GM23338 (cell line): Measurements from ENCODE around the gene CES5A. TPM values are rescaled to one million over a fixed set of nuclear protein-coding genes. Genes with fewer than 3 reads are reported as not detected.

Source experiments
- ATAC-seq: fragments of 200-7000 bp; cut with Tn5 transposase; 3 replicates; pipeline ENCODE4 v1.9.1; 2020
- DNase-seq: peaks from one replicate; pipeline ENCODE4 v3.0.0-alpha.2; 2015; ENCODE audit warnings: low spot score
- H2AFZ ChIP-seq: fragments of 200-600 bp; sonication (generic); 2 replicates; pipeline ENCODE4 v1.8.0; 2016; ENCODE audit warnings: antibody characterized with exemption, mild to moderate bottlenecking, moderate library complexity
- H3F3A ChIP-seq: fragments of 200-600 bp; sonication (generic); replicated peaks from 2 replicates; pipeline ENCODE4 v1.8.0; 2017; ENCODE audit warnings: antibody characterized with exemption, mixed run types, low read depth
- H3K27ac ChIP-seq: fragments of 200-600 bp; sonication (generic); 2 replicates; pipeline ENCODE4 v1.6.1; 2016; ENCODE audit warnings: low read depth
- H3K27me3 ChIP-seq: fragments of 200-600 bp; sonication (generic); 2 replicates; pipeline ENCODE4 v1.8.0; 2016; ENCODE audit warnings: mild to moderate bottlenecking, mixed run types, moderate library complexity; ENCODE audit not compliant: insufficient read depth
- H3K36me3 ChIP-seq: fragments of 200-600 bp; sonication (generic); 2 replicates; pipeline ENCODE4 v1.8.0; 2016; ENCODE audit warnings: mild to moderate bottlenecking; ENCODE audit not compliant: insufficient read depth
- H3K4me1 ChIP-seq: fragments of 200-600 bp; sonication (generic); 2 replicates; pipeline ENCODE4 v1.8.0; 2016; ENCODE audit warnings: mild to moderate bottlenecking, moderate library complexity; ENCODE audit not compliant: insufficient read depth
- H3K4me2 ChIP-seq: fragments of 200-600 bp; sonication (generic); 2 replicates; pipeline ENCODE4 v1.7.1; 2017; ENCODE audit warnings: mixed run types
- H3K4me3 ChIP-seq: fragments of 200-600 bp; sonication (generic); 2 replicates; pipeline ENCODE4 v1.6.1; 2016; ENCODE audit warnings: mixed run types
- H3K79me2 ChIP-seq: fragments of 200-600 bp; sonication (generic); replicated peaks from 2 replicates; pipeline ENCODE4 v1.8.0; 2017; ENCODE audit warnings: mild to moderate bottlenecking; ENCODE audit not compliant: insufficient read depth
- H3K9me2 ChIP-seq: fragments of 200-600 bp; sonication (generic); 2 replicates; pipeline ENCODE4 v1.8.0; 2017; ENCODE audit not compliant: insufficient read depth
- H4K20me1 ChIP-seq: fragments of 200-600 bp; sonication (generic); replicated peaks from 2 replicates; pipeline ENCODE4 v1.8.0; 2017; ENCODE audit warnings: mild to moderate bottlenecking; ENCODE audit not compliant: insufficient read depth
- H3K27ac Mint-ChIP-seq: 2 replicates; pipeline ENCODE4 v1.8.0; 2020; ENCODE audit warnings: inconsistent platforms, mild to moderate bottlenecking, moderate library complexity, mixed read lengths
- H3K27me3 Mint-ChIP-seq: 3 replicates; pipeline ENCODE4 v1.8.0; 2022; ENCODE audit warnings: low read depth, mild to moderate bottlenecking, moderate library complexity, mixed read lengths, inconsistent platforms; ENCODE audit not compliant: insufficient read depth, poor library complexity
- H3K36me3 Mint-ChIP-seq: 3 replicates; pipeline ENCODE4 v1.8.0; 2021; ENCODE audit warnings: low read depth, mild to moderate bottlenecking, inconsistent platforms, moderate library complexity, mixed read lengths
- H3K4me1 Mint-ChIP-seq: 3 replicates; pipeline ENCODE4 v1.8.0; 2020; ENCODE audit warnings: mild to moderate bottlenecking, inconsistent platforms, mixed read lengths
- H3K4me3 Mint-ChIP-seq: 3 replicates; pipeline ENCODE4 v1.8.0; 2021; ENCODE audit warnings: moderate library complexity, mild to moderate bottlenecking, inconsistent platforms, mixed read lengths
- H3K9me3 Mint-ChIP-seq: 3 replicates; pipeline ENCODE4 v1.8.0; 2020; ENCODE audit warnings: moderate library complexity, mild to moderate bottlenecking, inconsistent platforms, mixed read lengths
- CREB1 ChIP-seq: fragments of 250-450 bp; sonication (Bioruptor Pico); IDR thresholded peaks from 2 replicates; pipeline ENCODE4 v1.5.0; 2020; ENCODE audit warnings: low read depth, mild to moderate bottlenecking, moderate library complexity
- EZH2 ChIP-seq: fragments of 200-600 bp; sonication (generic); IDR thresholded peaks from one replicate; pipeline ENCODE4 v1.8.0; 2017; ENCODE audit warnings: antibody characterized with exemption, mild to moderate bottlenecking, low read depth; ENCODE audit not compliant: unreplicated experiment
- EZH2phosphoT487 ChIP-seq: fragments of 200-600 bp; sonication (generic); IDR thresholded peaks from one replicate; pipeline ENCODE4 v1.8.1; 2018; ENCODE audit warnings: antibody characterized with exemption; ENCODE audit not compliant: unreplicated experiment
- JUNB ChIP-seq: IDR thresholded peaks from one replicate; pipeline ENCODE4 v1.6.1; 2016; ENCODE audit warnings: antibody characterized with exemption; ENCODE audit not compliant: unreplicated experiment
- NANOG ChIP-seq: IDR thresholded peaks from 2 replicates; pipeline ENCODE4 v1.6.1; 2016; ENCODE audit warnings: antibody characterized with exemption, borderline replicate concordance
- POLR2AphosphoS5 ChIP-seq: IDR thresholded peaks from 2 replicates; pipeline ENCODE4 v1.6.1; 2016; ENCODE audit warnings: antibody characterized with exemption, low read depth
- STAT1 ChIP-seq: IDR thresholded peaks from one replicate; pipeline ENCODE4 v1.6.1; 2016; ENCODE audit warnings: antibody characterized with exemption; ENCODE audit not compliant: unreplicated experiment
- ZNF114 ChIP-seq: fragments of 250-450 bp; sonication (Bioruptor Pico); IDR thresholded peaks from 2 replicates; pipeline ENCODE4 v1.5.0; 2020; ENCODE audit warnings: mild to moderate bottlenecking, moderate library complexity
- ZNF331 ChIP-seq: fragments of 250-450 bp; sonication (Bioruptor Pico); IDR thresholded peaks from 2 replicates; pipeline ENCODE4 v1.5.0; 2020; ENCODE audit warnings: low read depth, mild to moderate bottlenecking, moderate library complexity
- ZNF462 ChIP-seq: fragments of 250-450 bp; sonication (Bioruptor Pico); IDR thresholded peaks from 2 replicates; pipeline ENCODE4 v1.5.0; 2020; ENCODE audit warnings: mild to moderate bottlenecking, moderate library complexity
- polyA plus RNA-seq: library from polyadenylated mRNA; unstranded; fragments of >200 nt; fragmentation: Nextera tagmentation; extraction: Ambion mirVana; gene quantifications from 2 replicates; pipeline ENCODE4 v1.2.1, GENCODE V29; 2016
- total RNA-seq: library from RNA; depleted of rRNA; stranded (reverse); fragments of >200 nt; shearing (Covaris generic); gene quantifications from 2 replicates; pipeline ENCODE4 v1.2.3, GENCODE V29; 2014
- TF ChIP-seq, protein P1 (sequence below): IDR thresholded peaks from one replicate; pipeline ENCODE4 v1.6.1; 2018; ENCODE audit warnings: antibody characterized with exemption; ENCODE audit not compliant: unreplicated experiment
- TF ChIP-seq, protein P2 (sequence below): IDR thresholded peaks from 2 replicates; pipeline ENCODE4 v1.6.1; 2016; ENCODE audit warnings: antibody characterized with exemption

Gene CES5A
- total and polyA plus RNA-seq, 2 experiments from 2014 or later, result not detected

DNA sequence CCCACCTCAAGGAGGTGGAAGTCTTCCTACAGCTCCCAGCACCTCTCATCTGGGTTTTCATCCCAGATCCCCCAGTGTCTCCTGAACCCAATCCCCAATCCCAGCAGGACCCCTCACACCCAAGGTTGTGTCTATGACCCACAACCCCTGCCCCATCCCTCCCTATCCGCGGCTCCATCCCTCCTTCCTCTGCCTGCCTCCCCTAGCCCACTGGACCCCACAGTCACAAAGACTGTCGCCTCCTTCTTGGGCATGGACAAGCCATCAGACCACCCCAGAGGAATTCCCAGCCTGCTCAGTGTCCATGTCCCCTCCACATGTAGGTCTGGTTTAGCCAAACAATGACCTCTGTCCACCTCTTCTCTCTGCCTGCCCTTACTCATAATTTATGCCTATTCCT lies 54.6 kb downstream of the CES5A start (continued):
- no peak for TF ChIP-seq POLR2AphosphoS5
- no peak for TF ChIP-seq ZNF114 (CRISPR knock-in tag)
- TF ChIP-seq EZH2phosphoT487, result no peak

DNA sequence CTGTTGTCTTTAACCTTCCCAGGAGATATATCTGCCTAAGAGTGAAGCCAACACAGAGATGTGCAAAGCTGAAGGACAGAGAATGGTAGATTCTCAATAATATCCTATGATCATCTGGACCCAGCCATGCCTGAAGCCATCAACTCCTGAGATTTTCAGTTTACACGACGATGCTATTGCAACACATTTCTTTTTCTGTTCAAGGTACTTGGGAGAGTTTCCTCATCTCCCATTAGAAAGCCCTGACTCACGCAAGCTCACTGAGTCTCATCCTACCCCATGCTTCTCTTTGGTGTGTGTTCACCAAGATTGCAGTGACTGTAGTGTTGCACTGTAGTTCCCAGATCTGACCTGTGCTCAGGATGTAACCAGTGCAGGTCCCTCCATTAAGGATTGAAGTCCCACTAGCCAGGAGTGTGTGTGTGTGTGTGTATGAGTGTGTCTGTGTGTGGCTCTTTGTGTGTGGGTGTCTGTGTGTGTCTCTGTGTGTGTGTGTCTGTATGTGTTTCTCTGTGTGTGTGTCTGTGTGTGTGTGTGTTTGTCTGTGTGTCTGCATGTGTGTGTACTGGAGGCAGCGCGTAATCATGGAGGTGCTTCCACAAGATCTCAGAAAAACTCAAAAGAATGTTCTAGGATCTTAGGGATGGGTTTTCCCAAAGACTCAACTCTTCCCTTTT lies 57.8 kb downstream of the CES5A start:
- no peak overlapping the region for H3K27ac Mint-ChIP-seq
- no peaks in the 10 kb centered on the region for H3K36me3 Mint-ChIP-seq
- Histone ChIP-seq H3F3A (no peaks in the 10 kb centered on the region), H3K4me2 (no peak overlapping the region), H2AFZ (no peak overlapping the region), H3K4me1 (no peaks in the 10 kb centered on the region), H3K27me3 (no peaks in the 10 kb centered on the region), H3K79me2 (no peaks in the 10 kb centered on the region), H3K27ac (no peak overlapping the region), H4K20me1 (no peaks in the 10 kb centered on the region), H3K9me2 (peaks cover 5% of the 10 kb centered on the region; the same call in 1 of the 2 replicates), H3K36me3 (no peaks in the 10 kb centered on the region), H3K4me3 (no peak overlapping the region)
- no peak for ATAC-seq
- H3K9me3 Mint-ChIP-seq, result no peaks in the 10 kb centered on the region
- no peaks in the 10 kb centered on the region for H3K4me1 Mint-ChIP-seq
- no peak overlapping the region for H3K4me3 Mint-ChIP-seq
- DNase-seq, result no peak
- peaks cover 1% of the 10 kb centered on the region for H3K27me3 Mint-ChIP-seq
- TF ChIP-seq ZNF462 (CRISPR knock-in tag), result no peak
- TF ChIP-seq, protein P1, sequence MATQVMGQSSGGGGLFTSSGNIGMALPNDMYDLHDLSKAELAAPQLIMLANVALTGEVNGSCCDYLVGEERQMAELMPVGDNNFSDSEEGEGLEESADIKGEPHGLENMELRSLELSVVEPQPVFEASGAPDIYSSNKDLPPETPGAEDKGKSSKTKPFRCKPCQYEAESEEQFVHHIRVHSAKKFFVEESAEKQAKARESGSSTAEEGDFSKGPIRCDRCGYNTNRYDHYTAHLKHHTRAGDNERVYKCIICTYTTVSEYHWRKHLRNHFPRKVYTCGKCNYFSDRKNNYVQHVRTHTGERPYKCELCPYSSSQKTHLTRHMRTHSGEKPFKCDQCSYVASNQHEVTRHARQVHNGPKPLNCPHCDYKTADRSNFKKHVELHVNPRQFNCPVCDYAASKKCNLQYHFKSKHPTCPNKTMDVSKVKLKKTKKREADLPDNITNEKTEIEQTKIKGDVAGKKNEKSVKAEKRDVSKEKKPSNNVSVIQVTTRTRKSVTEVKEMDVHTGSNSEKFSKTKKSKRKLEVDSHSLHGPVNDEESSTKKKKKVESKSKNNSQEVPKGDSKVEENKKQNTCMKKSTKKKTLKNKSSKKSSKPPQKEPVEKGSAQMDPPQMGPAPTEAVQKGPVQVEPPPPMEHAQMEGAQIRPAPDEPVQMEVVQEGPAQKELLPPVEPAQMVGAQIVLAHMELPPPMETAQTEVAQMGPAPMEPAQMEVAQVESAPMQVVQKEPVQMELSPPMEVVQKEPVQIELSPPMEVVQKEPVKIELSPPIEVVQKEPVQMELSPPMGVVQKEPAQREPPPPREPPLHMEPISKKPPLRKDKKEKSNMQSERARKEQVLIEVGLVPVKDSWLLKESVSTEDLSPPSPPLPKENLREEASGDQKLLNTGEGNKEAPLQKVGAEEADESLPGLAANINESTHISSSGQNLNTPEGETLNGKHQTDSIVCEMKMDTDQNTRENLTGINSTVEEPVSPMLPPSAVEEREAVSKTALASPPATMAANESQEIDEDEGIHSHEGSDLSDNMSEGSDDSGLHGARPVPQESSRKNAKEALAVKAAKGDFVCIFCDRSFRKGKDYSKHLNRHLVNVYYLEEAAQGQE, result no peak
- TF ChIP-seq POLR2AphosphoS5, result no peak
- TF ChIP-seq STAT1, result no peak
- no peak for TF ChIP-seq EZH2phosphoT487
- TF ChIP-seq, protein P2, sequence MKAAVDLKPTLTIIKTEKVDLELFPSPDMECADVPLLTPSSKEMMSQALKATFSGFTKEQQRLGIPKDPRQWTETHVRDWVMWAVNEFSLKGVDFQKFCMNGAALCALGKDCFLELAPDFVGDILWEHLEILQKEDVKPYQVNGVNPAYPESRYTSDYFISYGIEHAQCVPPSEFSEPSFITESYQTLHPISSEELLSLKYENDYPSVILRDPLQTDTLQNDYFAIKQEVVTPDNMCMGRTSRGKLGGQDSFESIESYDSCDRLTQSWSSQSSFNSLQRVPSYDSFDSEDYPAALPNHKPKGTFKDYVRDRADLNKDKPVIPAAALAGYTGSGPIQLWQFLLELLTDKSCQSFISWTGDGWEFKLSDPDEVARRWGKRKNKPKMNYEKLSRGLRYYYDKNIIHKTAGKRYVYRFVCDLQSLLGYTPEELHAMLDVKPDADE, result no peak
- TF ChIP-seq JUNB, result no peak
- no peak for TF ChIP-seq CREB1 (CRISPR knock-in tag)
- no peak for TF ChIP-seq ZNF114 (CRISPR knock-in tag)
- no peak for TF ChIP-seq EZH2
- no peak for TF ChIP-seq NANOG
- no peak for TF ChIP-seq ZNF331 (CRISPR knock-in tag)
